HL-60/S4 treated with phorbol 12-myristate 13-acetate at 8.2 ng/mL for 4 days and 3 days (cell line): ENCODE results near the gene S100A6.

Source experiments
- in situ Hi-C: fragments of 300-500 bp; cut with MboI; formaldehyde crosslinking; loops from 2 replicates; pipeline ENCODE4 v1.15.0; 2022; ENCODE audit warnings: low sequenced_read_pairs

Gene S100A6

DNA sequence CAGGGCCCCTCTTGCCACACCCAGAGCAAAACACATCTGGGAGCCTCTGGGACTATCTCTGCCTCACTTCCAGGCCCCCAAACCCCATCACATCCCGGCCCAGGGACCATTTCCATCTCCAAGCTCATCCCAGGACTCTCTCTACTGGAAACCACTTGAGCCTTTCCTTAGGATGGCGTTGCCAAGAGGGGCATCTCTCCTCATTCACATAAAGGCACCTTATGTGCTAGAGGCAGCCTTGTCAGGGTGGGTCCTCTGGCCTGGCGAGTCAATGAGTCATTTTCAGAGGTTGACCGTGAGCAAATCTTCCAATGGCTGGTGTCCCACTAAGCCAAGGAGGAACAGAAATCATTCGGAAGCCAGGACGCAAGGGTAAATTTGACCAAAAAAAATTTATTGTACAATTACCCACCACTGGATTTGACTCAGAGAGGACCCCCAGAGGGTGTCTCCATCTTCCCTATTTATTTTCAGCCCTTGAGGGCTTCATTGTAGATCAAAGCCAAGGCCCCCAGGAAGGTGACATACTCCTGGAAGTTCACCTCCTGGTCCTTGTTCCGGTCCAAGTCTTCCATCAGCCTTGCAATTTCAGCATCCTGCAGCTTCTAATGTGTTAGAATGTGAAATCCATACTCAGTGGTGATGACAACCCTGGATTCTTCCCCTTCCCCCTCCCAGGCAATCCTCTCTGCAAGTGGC lies 1.4 kb downstream of the S100A6 start:
- in situ Hi-C loops = loop anchor here (25.0 kb wide), 1 partner anchor 453 kb away; the partner anchor contains the start of genes JTB, RAB13 and RPS27

DNA sequence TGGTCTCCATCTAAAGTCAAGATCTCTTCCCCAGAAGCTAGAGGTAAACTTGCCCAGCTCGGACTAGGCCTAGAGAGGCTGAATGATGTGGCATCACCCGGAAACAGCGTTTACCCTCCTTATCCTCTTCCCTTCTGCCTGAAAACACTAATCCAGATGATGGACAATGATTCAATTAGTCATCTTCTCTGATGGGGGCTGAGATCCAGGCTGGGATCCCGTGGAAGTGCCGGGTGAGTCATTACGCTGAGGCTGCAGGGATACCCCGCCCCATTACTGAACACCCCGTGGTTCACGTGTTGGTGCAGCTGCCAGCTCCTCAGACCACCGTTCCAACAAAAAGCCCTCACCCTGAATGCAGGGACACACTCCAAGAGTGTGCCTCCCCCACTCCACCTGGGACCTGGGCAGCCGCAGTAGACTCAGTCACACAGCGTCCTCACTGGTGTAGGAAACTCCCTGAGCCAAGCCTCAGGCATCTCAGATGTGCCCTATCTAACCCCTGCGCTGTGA lies 2.0 kb downstream of the S100A6 start:
- in situ Hi-C loops = loop anchor here (25.0 kb wide), 1 partner anchor 454 kb away; the partner anchor contains the start of genes JTB, RAB13 and RPS27

DNA sequence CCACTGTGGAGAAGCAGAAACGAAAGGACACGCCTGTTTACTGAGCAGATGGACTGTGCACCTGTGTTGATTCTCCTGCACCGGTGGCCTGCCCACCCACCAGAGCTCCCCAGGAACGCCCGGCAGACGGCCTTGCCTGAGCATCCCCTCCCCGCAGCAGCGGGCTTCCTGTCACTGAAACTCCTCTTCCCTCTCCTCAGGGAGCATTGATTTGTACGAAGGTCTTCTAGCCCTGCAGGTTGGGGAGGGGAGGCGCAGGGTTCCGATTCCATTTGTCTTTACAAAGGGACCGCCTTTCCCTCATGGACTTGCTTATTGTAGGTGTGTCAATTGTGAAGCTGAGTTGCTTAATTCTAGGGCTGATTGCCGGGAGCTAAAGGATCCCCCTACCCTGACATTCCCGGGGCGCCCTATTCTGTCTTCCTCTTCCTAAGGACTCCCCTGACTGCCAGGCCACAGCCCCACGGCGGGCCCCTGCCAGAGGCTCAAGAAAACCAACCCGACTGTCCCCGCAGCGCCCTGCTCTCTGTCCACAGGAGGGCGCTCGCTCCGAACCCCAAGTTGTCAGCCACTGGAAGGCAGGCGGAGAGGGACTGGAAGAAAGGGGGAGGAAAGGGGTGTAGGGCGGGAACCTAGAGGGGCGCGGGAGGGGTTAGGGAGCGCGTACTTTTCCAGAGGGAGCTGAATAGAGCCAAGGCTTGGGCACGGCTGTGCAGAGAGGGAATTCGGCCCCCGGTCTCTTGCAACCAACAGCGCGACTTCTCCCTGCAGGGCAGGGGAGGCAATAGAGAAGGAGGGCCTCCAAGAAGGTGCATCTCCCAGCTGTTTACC lies 2.8 kb downstream of the S100A6 start:
- in situ Hi-C loops = loop anchor here (25.0 kb wide), 1 partner anchor 454 kb away; the partner anchor contains the start of genes JTB, RAB13 and RPS27

DNA sequence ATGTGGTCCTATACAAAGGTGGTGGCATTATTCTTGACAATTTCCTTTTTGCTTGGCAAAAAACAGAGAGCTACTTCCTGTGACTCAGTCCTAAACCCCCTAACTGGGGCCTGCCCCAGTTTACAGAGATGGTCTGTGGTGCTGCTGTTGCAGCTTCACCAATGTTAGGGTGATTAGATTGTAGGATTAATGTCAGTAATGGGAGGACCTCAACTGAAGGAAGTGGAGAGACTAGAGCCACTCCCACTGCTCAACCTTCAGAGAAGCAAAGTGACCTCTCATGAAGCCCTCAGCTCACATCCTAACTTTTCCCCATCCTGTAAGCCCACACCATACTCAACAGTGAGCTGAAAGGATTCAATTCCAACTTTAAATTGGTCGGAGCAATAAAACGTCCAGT lies 3.6 kb downstream of the S100A6 start:
- in situ Hi-C loops = loop anchor here (25.0 kb wide), 1 partner anchor 455 kb away; the partner anchor contains the start of genes JTB, RAB13 and RPS27

DNA sequence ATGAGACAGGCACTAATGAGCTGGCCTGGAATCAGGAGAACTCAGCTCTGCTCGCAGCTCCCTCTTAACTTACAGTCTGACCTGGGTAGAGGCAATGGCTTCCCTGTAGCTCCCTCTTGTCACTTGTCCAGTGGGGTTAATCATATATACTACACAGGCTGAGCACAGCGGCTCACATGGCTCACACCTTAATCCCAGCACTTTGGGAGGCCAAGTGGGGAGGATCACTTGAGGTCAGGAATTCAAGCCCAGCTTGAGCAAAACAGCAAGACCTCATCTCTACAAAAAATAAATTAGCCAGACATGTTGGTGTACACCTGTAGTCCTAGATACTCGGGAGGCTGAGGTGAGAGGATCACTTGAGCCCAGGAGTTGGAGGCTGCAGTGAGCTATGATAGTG lies 4.2 kb downstream of the S100A6 start:
- in situ Hi-C loops = loop anchor here (25.0 kb wide), 1 partner anchor 456 kb away; the partner anchor contains the start of genes JTB, RAB13 and RPS27

DNA sequence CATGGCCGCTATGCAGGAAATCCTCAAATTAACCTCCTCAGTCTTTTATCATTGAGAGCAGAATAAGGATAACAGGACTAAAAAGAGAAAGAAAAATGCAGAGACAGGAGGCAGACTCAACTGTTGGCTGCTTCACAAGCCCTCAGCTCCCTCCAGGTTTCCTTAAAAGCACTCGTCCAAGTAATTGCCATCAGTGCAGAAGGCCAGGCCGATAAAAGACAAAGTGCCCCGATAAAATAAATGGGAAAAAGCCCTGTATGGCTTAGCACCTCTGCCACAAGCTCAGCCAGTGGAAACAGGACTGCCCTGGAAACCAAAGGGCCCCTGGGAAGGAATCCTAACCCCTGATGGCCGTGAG lies 8.1 kb downstream of the S100A6 start:
- in situ Hi-C loops = loop anchor here (25.0 kb wide), 1 partner anchor 460 kb away; the partner anchor contains the start of genes JTB, RAB13 and RPS27

DNA sequence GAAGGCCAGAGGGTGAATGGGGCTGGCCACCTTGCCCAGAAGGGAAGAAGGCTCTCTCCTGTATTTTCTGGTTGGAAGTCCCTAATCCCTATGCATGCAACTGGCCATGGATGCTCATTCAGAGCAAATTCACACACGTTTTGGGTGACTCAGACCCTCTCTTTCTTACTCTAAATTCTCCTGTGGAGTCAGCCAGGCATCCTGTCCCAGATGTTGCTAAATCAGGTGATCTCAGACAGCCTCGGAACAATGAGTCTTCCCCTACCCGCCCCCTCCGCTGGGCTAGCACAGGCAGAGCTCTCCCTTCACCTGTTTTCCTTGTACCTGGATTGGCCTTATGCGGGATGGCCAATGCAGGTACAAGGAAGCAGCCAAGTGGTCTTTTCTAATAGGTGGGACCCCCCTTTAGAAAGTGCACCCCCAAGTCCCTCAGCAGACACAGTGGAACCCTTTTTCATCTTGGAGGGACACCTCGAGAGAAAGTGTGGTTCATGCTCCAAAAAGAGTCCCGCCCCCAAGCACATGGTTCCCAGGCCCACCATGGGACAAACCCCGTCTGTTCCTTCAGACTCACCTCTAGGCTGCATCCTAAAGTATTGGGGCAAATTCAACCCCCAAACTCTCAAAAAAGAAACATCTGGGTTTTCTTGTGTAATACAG lies 8.6 kb downstream of the S100A6 start:
- in situ Hi-C loops = loop anchor here (25.0 kb wide), 1 partner anchor 460 kb away; the partner anchor contains the start of genes JTB, RAB13 and RPS27

DNA sequence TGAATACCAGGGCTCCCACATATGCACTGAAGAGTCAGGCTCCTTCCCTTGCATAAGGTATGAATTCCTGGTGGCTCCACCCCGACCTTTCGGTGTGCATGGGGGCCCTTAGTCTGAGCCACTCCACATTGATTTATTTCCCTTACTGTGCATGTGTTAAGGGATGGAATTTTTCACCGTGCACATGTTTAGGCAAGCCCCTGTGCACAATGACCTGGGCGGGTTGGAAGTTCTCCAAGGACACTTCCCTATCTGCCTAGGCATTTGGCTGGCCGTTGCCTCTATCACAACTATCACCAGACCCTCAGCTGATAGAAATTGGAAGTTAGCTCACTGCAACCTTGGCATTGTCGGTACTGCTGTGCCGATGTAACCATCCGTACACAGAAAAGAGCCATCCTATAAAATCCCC lies 9.7 kb downstream of the S100A6 start:
- in situ Hi-C loops = loop anchor here (25.0 kb wide), 1 partner anchor 461 kb away; the partner anchor contains the start of genes JTB, RAB13 and RPS27

DNA sequence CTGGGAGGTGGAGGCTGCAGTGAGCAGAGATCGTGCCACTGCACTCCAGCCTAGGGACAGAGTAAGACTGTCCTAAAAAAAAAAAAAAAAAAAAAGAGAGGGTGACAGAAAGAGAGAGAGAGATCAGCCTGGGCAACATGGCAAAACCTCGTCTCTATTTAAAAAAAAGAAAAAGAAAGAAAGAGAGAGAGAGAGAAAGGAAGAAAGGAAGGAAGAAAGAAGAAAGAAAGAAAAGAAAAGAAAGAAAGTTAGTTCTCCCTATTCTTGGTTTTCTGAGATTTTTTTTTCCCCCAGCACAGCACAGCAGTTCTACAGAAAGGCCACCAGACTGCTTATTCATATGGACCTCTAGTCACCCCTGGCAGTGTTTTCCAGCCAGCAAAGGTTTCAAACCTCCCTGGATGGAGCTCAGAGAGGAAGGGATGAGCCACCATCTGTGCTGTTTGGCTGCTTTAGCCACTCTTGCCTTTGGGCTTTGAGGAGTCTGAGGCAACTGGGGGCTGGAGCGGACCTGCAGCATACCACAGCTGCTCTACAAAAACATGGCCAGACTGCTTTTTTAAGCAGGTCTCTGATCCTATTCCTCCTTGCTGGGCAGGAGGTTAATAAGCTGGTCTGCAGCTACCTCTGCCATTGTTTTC lies 10.6 kb downstream of the S100A6 start:
- in situ Hi-C loops = loop anchor here (25.0 kb wide), 1 partner anchor 462 kb away; the partner anchor contains the start of genes JTB, RAB13 and RPS27

DNA sequence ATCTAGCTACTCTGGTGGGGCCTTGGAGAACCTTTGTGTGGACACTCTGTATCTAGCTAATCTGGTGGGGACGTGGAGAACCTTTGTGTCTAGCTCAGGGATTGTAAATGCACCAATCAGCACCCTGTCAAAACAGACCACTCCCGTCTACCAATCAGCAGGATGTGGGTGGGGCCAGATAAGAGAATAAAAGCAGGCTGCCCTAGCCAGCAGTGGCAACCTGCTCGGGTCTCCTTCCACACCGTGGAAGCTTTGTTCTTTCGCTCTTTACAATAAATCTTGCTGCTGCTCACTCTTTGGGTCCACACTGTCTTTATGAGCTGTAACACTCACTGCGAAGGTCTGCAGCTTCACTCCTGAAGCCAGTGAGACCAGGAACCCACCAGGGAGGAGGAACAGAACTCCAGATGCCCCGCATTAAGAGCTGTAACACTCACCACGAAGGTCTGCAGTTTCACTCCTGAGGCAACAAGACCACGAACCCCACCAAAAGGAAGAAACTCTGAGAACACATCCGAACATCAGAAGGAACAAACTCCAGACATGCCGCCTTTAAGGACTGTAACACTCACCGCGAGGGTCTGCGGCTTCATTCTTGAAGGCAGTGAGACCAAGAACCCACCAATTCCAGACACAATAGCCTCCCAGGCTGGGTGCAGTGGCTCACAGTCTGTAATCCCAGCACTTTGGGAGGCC lies 13.3 kb downstream of the S100A6 start:
- in situ Hi-C loops = loop anchor here (25.0 kb wide), 1 partner anchor 215 kb away; the partner anchor contains the start of gene INTS3

DNA sequence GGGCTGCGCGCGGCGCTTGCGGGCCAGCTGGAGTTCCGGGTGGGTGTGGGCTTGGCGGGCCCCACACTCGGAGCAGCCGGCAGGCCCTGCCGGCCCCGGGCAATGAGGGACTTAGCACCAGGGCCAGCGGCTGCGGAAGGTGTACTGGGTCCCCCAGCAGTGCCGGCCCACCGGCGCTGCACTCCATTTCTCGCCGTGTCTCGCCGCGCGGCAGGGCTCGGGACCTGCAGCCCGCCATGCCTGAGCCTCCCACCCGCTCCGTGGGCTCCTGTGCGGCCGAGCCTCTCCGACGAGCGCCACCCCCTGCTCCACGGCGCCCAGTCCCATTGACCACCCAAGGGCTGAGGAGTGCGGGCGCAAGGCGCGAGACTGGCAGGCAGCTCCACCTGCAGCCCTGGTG lies 14.0 kb downstream of the S100A6 start:
- in situ Hi-C loops = loop anchor here (25.0 kb wide), 1 partner anchor 215 kb away; the partner anchor contains the start of gene INTS3

DNA sequence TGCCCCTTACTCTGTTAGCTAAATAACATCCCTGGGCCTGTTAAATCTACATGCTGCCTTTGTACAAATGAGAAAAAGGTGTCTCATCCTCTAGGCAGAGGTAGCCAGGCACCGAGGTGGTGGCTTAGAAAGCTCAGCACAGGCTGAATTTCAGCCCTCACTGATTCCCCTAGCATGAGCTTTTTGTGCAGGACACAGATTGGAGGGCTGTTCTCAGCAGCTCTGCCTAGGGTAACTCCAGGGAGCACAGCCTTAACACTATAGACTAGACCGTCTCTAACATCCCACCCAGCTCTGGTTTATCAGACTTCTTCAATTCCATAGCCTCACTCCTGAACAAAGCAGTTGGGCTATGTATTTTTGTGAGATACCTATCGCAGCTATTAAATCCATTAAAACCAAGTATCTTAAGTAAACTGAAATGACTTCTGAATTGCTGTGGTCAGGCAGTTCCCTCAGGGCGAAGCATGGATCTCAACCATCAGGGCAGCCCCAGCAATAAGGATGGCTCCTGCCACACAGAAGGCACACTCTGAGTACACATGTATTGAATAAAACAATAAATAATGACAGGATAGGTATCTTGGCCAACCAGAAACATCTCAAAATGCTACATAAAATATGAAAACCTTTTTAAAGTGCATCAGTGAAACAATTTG lies 14.8 kb downstream of the S100A6 start:
- in situ Hi-C loops = loop anchor here (25.0 kb wide), 1 partner anchor 216 kb away; the partner anchor contains the start of gene INTS3

DNA sequence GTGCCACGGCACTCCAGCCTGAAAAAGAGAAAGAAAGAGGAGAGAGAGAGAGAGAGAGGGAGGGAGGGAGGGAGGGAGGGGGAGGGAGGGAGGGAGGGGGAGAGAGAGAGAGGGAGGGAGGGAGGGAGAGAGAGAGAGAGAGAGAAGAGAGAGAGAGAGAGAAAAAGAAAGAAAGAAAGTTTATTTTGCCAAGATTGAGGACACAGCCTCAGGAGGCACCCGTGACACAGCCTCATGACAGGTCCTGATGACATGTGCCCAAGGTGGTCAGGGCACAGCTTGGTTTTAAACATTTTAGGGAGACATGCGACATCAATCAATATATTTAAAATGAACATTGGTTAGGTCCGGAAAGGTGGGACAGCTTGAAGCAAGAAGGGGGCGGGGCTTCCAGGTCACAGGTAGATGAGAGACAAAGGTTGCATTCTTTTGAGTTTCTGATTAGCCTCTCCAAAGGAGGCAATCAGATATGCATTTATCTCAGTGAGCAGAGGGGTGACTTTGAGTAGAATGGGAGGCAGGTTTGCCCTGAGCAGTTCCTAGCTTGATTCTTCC lies 15.6 kb downstream of the S100A6 start:
- in situ Hi-C loops = loop anchor here (25.0 kb wide), 1 partner anchor 217 kb away; the partner anchor contains the start of gene INTS3

DNA sequence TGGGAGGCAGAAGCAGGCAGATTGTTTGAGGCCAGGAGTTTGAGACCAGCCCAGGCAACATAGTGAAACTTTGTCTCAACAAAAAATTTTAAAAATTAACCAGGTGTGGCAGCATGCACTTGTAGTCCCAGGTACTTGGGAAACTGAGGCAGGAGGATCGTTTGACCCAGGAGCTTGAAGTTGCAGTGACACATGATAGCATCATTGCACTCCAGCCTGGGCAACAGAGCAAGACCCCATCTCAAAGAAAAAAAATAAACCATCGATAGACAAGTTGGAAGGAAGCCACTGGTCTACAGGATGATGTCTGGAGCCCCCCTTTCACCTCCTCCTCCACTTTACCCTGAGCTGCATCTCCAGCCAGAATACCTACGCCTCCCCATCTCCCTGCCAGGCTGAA lies 16.5 kb downstream of the S100A6 start:
- in situ Hi-C loops = loop anchor here (25.0 kb wide), 1 partner anchor 218 kb away; the partner anchor contains the start of gene INTS3

DNA sequence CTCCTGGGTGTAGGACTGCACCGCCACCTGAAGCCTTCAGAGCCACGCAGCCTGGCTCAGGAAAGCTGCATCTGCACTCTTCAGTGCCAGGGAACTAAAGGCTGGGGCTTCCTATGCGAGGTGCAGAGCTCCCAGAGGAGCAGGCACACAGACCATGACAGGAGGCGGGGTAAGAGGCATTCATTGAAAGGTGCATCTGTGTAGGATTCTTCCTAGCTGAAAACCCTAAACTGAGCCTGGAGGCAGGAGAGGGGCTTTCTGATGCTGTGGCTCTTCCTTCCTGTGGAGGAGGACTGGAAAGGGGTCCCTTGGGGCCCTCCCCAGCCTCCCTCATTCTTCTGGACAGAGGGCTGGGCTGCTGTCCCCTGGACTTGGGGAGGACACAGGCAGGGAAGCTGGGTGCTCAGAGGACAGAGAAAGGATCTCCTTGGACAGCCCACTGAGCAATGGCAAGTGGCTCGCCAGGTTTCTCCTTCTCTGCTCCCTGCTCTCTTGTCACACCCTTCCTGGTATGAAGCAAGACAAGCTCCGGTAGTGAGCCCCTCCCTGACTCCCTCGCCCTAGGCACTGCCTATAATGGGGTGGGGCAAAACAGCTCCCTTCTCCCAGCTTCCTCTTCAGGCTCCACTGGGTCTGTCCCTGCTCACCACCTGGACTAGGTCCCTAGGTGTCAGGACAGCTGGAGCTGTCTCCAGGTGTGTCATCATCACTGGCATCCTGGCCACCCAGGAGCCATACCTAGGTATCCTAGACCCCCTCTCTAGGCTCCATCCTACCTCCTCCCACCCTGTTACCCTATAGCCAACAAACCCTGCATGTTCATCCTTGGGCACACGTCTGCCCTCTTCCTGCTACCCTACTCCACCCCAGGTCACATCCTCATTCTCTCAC lies 20.0 kb downstream of the S100A6 start:
- in situ Hi-C loops = loop anchor here (25.0 kb wide), 1 partner anchor 222 kb away; the partner anchor contains the start of gene INTS3

DNA sequence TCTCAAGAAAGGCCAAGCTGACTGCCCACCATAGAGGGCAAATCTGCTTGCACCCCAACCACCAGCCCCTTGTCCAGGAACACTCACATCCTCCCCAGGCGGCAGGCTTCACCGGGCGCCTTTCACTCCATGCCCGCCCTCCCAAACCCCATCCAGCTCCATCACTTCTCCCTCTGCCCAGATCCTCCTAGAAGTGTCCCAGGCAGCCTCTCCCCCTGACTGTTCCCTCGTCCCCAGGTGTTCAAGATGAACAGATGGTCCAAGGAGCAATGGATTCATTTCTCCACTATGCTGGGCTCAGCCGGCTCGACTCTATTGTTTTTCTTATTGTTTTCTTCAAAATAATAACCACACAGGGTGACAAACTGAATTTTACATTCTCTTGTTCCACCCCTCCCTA lies 22.1 kb downstream of the S100A6 start:
- in situ Hi-C loops = loop anchor here (25.0 kb wide), 1 partner anchor 224 kb away; the partner anchor contains the start of gene INTS3

DNA sequence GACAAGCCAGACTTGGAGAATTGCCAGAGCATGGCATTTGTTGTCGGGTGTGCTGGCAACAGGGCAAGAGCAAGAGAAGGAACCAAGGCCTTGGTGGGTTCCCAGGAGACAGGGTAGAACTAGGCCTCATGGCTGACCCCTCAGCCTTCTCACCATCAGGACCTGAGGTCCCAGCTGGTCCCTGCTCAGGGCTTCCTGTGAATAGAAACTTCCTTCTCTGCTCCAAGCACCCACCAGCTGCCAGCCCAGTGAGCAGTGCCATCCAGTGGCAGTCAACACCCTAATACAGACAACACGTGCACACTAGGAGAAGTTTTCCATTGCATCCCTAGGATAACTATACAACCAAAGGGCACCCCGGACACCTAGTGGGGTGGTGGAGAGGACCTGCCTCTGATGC lies 22.8 kb downstream of the S100A6 start:
- in situ Hi-C loops = loop anchor here (25.0 kb wide), 1 partner anchor 224 kb away; the partner anchor contains the start of gene INTS3
